CD4-positive, CD25-positive, alpha-beta regulatory T cell (primary cell): ENCODE results near the gene SS18L1. TPM values are rescaled to one million over a fixed set of nuclear protein-coding genes. Genes with fewer than 3 reads are reported as not detected.

Source experiments
- ATAC-seq, 2 donors: fragments of 150-1000 bp; cut with Tn5 transposase; one replicate each; pipeline ENCODE4 v1.10.0; 2021; ENCODE audit warnings: low read depth in 2 of 2, moderate number of reproducible peaks in 2 of 2, moderate library complexity in 1 of 2
- DNase-seq, 3 donors: peaks; one replicate each; pipeline versions ENCODE4 v3.0.0 to v3.0.0-alpha.2; 2012 to 2022; ENCODE audit warnings: mixed read lengths in 1 of 3
- H3K27ac ChIP-seq: one replicate; pipeline ENCODE4 v1.7.0; 2013; ENCODE audit warnings: mild to moderate bottlenecking, low read length; ENCODE audit not compliant: insufficient read depth, poor library complexity, severe bottlenecking
- H3K27me3 ChIP-seq: one replicate; pipeline ENCODE4 v1.7.0; 2013; ENCODE audit warnings: low read length; ENCODE audit not compliant: control insufficient read depth, insufficient read depth
- H3K36me3 ChIP-seq: one replicate; pipeline ENCODE4 v1.7.0; 2013; ENCODE audit warnings: mild to moderate bottlenecking, low read length, moderate library complexity; ENCODE audit not compliant: control insufficient read depth, insufficient read depth
- H3K4me1 ChIP-seq: 2 replicates; pipeline ENCODE4 v1.7.0; 2013; ENCODE audit warnings: mild to moderate bottlenecking, low read length; ENCODE audit not compliant: insufficient read depth, control insufficient read depth, poor library complexity, severe bottlenecking
- H3K4me3 ChIP-seq: one replicate; pipeline ENCODE4 v1.7.0; 2013; ENCODE audit warnings: low read depth, mild to moderate bottlenecking, low read length, moderate library complexity
- H3K9me3 ChIP-seq, 2 experiments: 1 replicate in 1 of 2; 2 replicates in 1 of 2; pipeline ENCODE4 v1.7.0; 2013; ENCODE audit warnings: low read length in 2 of 2, mild to moderate bottlenecking in 1 of 2, moderate library complexity in 1 of 2; ENCODE audit not compliant: control insufficient read depth in 2 of 2
- H3K27ac Mint-ChIP-seq, 3 donors: one replicate each; pipeline ENCODE4 v1.8.0; 2020 to 2022; ENCODE audit warnings: mild to moderate bottlenecking in 3 of 3, mixed read lengths in 3 of 3, moderate library complexity in 2 of 3
- H3K27me3 Mint-ChIP-seq: one replicate; pipeline ENCODE4 v1.8.0; 2022; ENCODE audit warnings: mild to moderate bottlenecking, mixed read lengths
- H3K36me3 Mint-ChIP-seq: one replicate; pipeline ENCODE4 v1.8.0; 2020; ENCODE audit warnings: mixed read lengths
- H3K4me1 Mint-ChIP-seq, 4 donors: one replicate each; pipeline ENCODE4 v1.8.0; 2020 to 2022; ENCODE audit warnings: mixed read lengths in 4 of 4, mild to moderate bottlenecking in 1 of 4
- H3K4me3 Mint-ChIP-seq, 4 donors: one replicate each; pipeline ENCODE4 v1.8.0; 2020 to 2022; ENCODE audit warnings: mild to moderate bottlenecking in 4 of 4, mixed read lengths in 4 of 4, moderate library complexity in 3 of 4
- H3K9me3 Mint-ChIP-seq, 7 donors: one replicate each; pipeline ENCODE4 v1.8.0; 2020 to 2022; ENCODE audit warnings: mixed read lengths in 7 of 7, mild to moderate bottlenecking in 3 of 7, moderate library complexity in 2 of 7
- polyA plus RNA-seq, 4 donors: library from polyadenylated mRNA; unstranded; fragments of 300-500 nt; fragmentation: Illumina TruSeq; gene quantifications; one replicate each; pipeline ENCODE4 v1.2.3, GENCODE V29; 2021
- total RNA-seq: library from RNA; stranded (reverse); gene quantifications from one replicate; pipeline ENCODE4 v1.2.3, GENCODE V29; 2022

SS18L1 gene
- total and polyA plus RNA-seq, 5 donors from 2014 or later: 0.39 to 21.0 (median 0.81) TPM

- ATAC-seq (no peak), DNase-seq (no peak)
- no peak overlapping the region for H3K4me3 ChIP-seq
- peaks cover 8% of the 10 kb centered on the region for H3K4me1 ChIP-seq
- H3K4me1 Mint-ChIP-seq: peaks cover 0 to 34% (median 8%) of the 10 kb centered on the region in 4 donors
- H3K27me3 Mint-ChIP-seq: no peaks in the 10 kb centered on the region
- no peaks in the 10 kb centered on the region for H3K27me3 ChIP-seq
- H3K27ac ChIP-seq: no peak overlapping the region
- H3K9me3 Mint-ChIP-seq: peaks cover 0 to 3% (median 1%) of the 10 kb centered on the region in 7 donors
- H3K36me3 Mint-ChIP-seq: peaks cover 32% of the 10 kb centered on the region
- H3K27ac Mint-ChIP-seq: no peak overlapping the region
- no peak overlapping the region for H3K4me3 Mint-ChIP-seq
- H3K9me3 ChIP-seq: no peaks in the 10 kb centered on the region
- H3K36me3 ChIP-seq: peaks cover 9% of the 10 kb centered on the region
Observed at GRCh38 chr20:62155428-62156253, 12.1 kb downstream of the SS18L1 start.

- DNase-seq (no peak), ATAC-seq (no peak)
- Mint-ChIP-seq H3K4me3 (no peak overlapping the region), H3K9me3 (peaks cover 0 to 3% (median 1%) of the 10 kb centered on the region in 7 donors), H3K27ac (no peak overlapping the region), H3K36me3 (peaks cover 32% of the 10 kb centered on the region), H3K4me1 (peaks cover 0 to 32% (median 8%) of the 10 kb centered on the region in 4 donors), H3K27me3 (no peaks in the 10 kb centered on the region)
- Histone ChIP-seq H3K4me1 (peaks cover 8% of the 10 kb centered on the region), H3K9me3 (no peaks in the 10 kb centered on the region), H3K27ac (no peak overlapping the region), H3K36me3 (peaks cover 13% of the 10 kb centered on the region), H3K4me3 (no peak overlapping the region), H3K27me3 (no peaks in the 10 kb centered on the region)
Observed at GRCh38 chr20:62156254-62156556, 12.6 kb downstream of the SS18L1 start.

GRCh38 chr20:62156592-62157386 is 13.2 kb downstream of the SS18L1 start:
- DNase-seq: peak; percentile 52 to 69 (median 68)
- H3K27me3 ChIP-seq: no peaks in the 10 kb centered on the region
- peaks cover 8% of the 10 kb centered on the region for H3K4me1 ChIP-seq
- peak; percentile 84 for ATAC-seq
- Mint-ChIP-seq H3K27ac (peak overlapping the region in 1 of 3 donors; percentile 55), H3K36me3 (peaks cover 34% of the 10 kb centered on the region), H3K4me3 (no peak overlapping the region), H3K27me3 (no peaks in the 10 kb centered on the region), H3K4me1 (peaks cover 0 to 31% (median 8%) of the 10 kb centered on the region in 4 donors), H3K9me3 (peaks cover 0 to 3% (median 1%) of the 10 kb centered on the region in 7 donors)
- no peak overlapping the region for H3K4me3 ChIP-seq
- H3K9me3 ChIP-seq: no peaks in the 10 kb centered on the region
- H3K27ac ChIP-seq: no peak overlapping the region
- peaks cover 17% of the 10 kb centered on the region for H3K36me3 ChIP-seq

GRCh38 chr20:62157387-62158087 is 14.0 kb downstream of the SS18L1 start:
- peaks cover 17% of the 10 kb centered on the region for H3K36me3 ChIP-seq
- no peak for DNase-seq
- no peaks in the 10 kb centered on the region for H3K27me3 ChIP-seq
- H3K4me3 Mint-ChIP-seq: no peak overlapping the region
- H3K27ac Mint-ChIP-seq: no peak overlapping the region
- H3K4me3 ChIP-seq: no peak overlapping the region
- H3K27me3 Mint-ChIP-seq: no peaks in the 10 kb centered on the region
- peaks cover 8% of the 10 kb centered on the region for H3K4me1 ChIP-seq
- peaks cover 0 to 27% (median 8%) of the 10 kb centered on the region in 4 donors for H3K4me1 Mint-ChIP-seq
- no peak overlapping the region for H3K27ac ChIP-seq
- H3K9me3 Mint-ChIP-seq: peaks cover 0 to 3% (median 1%) of the 10 kb centered on the region in 7 donors
- H3K9me3 ChIP-seq: no peaks in the 10 kb centered on the region
- ATAC-seq: no peak
- peaks cover 32% of the 10 kb centered on the region for H3K36me3 Mint-ChIP-seq

- Histone ChIP-seq H3K27me3 (no peaks in the 10 kb centered on the region), H3K4me3 (no peak overlapping the region), H3K36me3 (peaks cover 20% of the 10 kb centered on the region), H3K9me3 (no peaks in the 10 kb centered on the region), H3K27ac (no peak overlapping the region), H3K4me1 (peaks cover 8% of the 10 kb centered on the region)
- H3K4me1 Mint-ChIP-seq: peaks cover 0 to 27% (median 8%) of the 10 kb centered on the region in 4 donors
- no peak for ATAC-seq
- H3K27ac Mint-ChIP-seq: no peak overlapping the region
- DNase-seq: no peak
- peaks cover 27% of the 10 kb centered on the region for H3K36me3 Mint-ChIP-seq
- H3K9me3 Mint-ChIP-seq: peaks cover 0 to 3% (median 0%) of the 10 kb centered on the region in 7 donors
- H3K27me3 Mint-ChIP-seq: no peaks in the 10 kb centered on the region
- no peak overlapping the region for H3K4me3 Mint-ChIP-seq
Observed at GRCh38 chr20:62158088-62158400, 14.5 kb downstream of the SS18L1 start.

- Histone ChIP-seq H3K27ac (no peak overlapping the region), H3K27me3 (no peaks in the 10 kb centered on the region), H3K9me3 (no peaks in the 10 kb centered on the region), H3K4me1 (peaks cover 8% of the 10 kb centered on the region), H3K4me3 (no peak overlapping the region), H3K36me3 (peaks cover 20% of the 10 kb centered on the region)
- no peak overlapping the region for H3K27ac Mint-ChIP-seq
- ATAC-seq: no peak
- peaks cover 0 to 2% (median 0%) of the 10 kb centered on the region in 7 donors for H3K9me3 Mint-ChIP-seq
- H3K4me3 Mint-ChIP-seq: no peak overlapping the region
- DNase-seq: no peak
- no peaks in the 10 kb centered on the region for H3K27me3 Mint-ChIP-seq
- H3K4me1 Mint-ChIP-seq: peaks cover 0 to 27% (median 7%) of the 10 kb centered on the region in 4 donors
- H3K36me3 Mint-ChIP-seq: peaks cover 25% of the 10 kb centered on the region
Observed at GRCh38 chr20:62158541-62158940, 15.0 kb downstream of the SS18L1 start.

- Mint-ChIP-seq H3K4me1 (peaks cover 0 to 24% (median 5%) of the 10 kb centered on the region in 4 donors), H3K27me3 (no peaks in the 10 kb centered on the region), H3K36me3 (peaks cover 20% of the 10 kb centered on the region), H3K27ac (no peak overlapping the region), H3K4me3 (no peak overlapping the region), H3K9me3 (peaks cover 0 to 1% (median 0%) of the 10 kb centered on the region in 7 donors)
- DNase-seq (no peak), ATAC-seq (no peak)
- H3K27me3 ChIP-seq: no peaks in the 10 kb centered on the region
- H3K4me3 ChIP-seq: no peak overlapping the region
- H3K4me1 ChIP-seq: peaks cover 8% of the 10 kb centered on the region
- H3K9me3 ChIP-seq: no peaks in the 10 kb centered on the region
- H3K27ac ChIP-seq: no peak overlapping the region
- H3K36me3 ChIP-seq: peaks cover 17% of the 10 kb centered on the region
Observed at GRCh38 chr20:62159052-62159451, 15.5 kb downstream of the SS18L1 start.
